ENCODE measurements around the gene CNOT4.

The CNOT4 gene, protein sequence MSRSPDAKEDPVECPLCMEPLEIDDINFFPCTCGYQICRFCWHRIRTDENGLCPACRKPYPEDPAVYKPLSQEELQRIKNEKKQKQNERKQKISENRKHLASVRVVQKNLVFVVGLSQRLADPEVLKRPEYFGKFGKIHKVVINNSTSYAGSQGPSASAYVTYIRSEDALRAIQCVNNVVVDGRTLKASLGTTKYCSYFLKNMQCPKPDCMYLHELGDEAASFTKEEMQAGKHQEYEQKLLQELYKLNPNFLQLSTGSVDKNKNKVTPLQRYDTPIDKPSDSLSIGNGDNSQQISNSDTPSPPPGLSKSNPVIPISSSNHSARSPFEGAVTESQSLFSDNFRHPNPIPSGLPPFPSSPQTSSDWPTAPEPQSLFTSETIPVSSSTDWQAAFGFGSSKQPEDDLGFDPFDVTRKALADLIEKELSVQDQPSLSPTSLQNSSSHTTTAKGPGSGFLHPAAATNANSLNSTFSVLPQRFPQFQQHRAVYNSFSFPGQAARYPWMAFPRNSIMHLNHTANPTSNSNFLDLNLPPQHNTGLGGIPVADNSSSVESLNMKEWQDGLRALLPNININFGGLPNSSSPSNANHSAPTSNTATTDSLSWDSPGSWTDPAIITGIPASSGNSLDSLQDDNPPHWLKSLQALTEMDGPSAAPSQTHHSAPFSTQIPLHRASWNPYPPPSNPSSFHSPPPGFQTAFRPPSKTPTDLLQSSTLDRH

DNA sequence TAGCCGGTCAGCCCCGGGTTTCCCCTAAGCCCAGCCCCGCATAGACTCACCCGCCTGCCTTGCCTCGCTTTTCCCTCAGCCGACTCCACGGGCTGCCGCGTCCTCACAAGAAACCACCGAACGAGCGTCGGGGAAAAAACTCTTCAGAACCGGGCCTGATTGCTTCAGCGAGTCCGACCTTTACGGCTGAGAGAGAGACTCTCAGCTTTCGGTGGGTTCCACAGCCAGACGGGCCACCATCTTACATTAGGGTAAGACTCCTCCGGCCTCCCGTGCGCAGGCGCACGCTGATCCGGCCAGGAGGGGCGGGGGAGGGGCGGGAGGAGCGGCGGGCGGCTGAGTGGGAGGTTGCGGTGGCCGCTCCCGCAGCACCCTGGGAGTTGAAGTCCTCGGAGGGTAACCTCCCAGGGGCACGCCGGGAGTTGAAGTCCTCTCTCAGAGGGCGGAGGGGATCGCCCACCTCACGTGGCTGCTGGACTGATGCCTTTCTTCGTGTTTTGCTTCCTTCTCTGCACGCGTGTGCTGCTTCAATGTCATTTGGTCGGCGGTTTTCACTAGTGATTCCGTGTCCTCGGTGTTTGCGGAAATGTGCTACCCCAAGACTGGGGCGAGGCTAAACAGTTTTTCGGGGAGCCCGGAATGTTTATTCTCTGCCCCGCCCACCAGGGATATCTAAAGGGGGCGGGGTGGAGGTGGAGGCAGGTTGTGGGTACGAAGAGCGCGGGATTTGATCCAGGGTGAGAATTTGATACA lies at the start of gene CNOT4:
Gene CNOT4, minus strand, starts transcription at position 264 of the 753 bp plus-strand sequence. CDS start 71,771 bp downstream, outside the sequence.
- DNase-seq, result peak; percentile 98

DNA sequence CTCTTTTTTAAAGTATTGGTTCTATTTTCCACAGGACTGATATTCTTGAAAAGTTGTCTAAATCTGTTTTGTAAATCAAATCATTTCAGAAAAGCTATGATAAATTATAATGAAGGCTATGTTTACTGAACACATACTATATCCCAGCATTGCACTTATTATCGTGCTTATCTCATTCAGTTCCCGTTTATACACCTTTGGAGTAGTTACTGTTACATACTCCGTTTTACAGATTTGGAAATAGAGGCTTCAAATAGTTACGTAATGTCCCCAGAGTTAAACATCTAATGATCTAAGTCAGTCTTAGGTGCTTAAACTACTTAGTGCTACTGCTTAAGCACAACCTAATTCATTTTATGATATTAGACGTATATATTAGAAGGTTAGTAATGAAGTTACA lies 49.0 kb upstream of the CNOT4 start:
- DNase-seq, result no peak

DNA sequence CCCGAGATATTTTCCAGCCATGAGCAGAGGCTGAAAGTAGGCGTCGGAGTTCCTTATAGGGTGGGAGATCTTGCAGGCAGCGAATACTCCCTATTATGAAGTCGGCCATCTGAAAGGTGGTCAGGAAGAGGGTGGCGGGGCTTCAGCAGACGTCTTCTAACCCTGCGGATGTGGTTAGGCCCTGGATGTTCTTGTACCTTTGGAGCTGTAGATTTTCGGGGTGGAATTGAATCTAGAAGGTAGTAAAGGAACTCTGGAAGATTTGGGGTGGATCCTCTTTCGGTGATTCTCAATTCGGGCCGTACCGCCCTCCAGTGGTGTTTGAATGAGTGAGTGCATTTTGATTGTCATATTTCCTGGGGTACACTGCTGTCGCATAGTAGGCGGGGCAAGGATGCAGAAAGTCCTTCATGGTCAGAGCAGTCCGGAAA lies 48.5 kb upstream of the CNOT4 start:
- peak; percentile 80 for DNase-seq

DNA sequence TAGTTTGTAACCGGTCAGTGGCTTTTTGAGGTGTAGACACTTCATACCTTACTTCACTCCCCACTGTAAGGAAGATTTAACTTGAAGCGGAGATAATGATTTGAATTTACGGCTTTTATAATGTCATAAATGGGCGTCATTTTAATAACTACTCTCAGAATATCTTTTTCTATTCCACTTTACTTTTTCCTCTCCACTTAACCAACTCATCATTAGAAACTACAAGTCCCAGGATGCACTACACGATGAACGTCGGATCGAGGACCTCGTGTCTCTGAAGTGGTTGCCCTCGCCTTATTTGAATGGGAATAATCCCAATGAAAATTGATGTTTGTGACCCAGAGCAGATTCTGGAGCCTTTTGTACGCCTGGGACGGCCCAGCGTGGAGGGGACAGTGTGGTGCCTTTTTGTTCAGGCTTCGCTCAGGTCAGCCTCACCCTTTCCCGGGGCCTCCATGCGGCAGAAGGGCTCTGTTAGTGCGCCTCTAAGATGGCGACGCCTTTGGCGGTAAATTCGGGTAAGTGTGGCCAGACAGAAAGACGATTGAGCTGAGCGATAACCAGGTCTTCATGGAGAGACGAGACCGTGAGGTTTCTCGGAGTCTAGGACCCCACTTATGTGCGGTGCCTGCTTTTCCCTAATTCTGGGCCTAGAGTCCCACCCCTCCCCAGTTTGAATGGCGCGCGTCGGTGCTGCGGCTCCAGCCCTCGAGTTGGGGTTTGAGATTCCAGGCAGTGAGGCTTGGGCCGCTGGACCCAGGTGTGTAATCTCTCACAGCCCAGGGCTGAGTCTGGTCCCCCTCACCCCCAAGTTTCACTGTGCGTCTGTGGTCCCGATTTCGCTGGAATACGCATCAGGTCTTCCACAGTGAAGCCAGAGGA lies 47.8 kb upstream of the CNOT4 start, which contains the start of gene NUP205:
Gene NUP205, plus strand, starts transcription at position 463 of the 882 bp plus-strand sequence. Its CDS starts 28 bp downstream, at position 491.
- peak; percentile 85 for DNase-seq

DNA sequence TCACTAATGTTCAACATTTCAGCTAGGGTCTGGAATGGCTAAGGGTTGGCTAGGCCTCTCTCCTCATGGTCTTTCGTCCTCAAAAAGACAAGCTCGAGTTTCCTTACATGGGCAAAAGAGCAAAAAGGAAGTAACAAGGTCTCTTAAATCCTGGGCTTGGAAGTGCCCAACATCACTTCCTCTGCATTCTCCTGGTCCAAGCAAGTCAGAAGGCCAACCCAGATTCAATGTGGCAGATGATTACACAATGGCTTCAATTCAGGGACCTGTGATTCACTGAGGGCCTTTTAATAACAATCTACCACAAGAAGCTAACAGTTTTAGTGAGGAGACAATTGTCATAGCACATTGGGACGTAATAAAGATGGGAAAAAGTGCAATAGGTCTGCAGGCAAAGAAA lies 43.4 kb upstream of the CNOT4 start:
- no peak for DNase-seq

DNA sequence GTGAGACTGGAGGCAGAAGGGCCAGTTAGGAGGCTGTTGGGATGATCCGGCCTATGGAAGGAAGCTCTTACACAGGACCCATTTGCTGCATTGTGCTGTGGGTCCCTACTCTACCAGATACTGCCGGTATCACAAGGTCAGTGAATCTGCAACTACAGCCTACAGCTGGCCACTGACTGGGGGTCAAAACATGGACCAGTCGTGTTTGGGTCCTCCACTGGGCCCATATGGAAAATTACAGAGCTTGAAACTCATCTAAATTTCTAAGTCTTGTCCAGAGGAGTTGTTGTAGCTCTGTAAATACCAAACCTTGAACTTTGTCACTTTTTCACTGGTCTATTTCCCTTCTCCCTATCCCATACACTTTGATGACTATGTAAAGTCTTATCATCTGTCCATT lies 42.2 kb upstream of the CNOT4 start:
- DNase-seq, result no peak

DNA sequence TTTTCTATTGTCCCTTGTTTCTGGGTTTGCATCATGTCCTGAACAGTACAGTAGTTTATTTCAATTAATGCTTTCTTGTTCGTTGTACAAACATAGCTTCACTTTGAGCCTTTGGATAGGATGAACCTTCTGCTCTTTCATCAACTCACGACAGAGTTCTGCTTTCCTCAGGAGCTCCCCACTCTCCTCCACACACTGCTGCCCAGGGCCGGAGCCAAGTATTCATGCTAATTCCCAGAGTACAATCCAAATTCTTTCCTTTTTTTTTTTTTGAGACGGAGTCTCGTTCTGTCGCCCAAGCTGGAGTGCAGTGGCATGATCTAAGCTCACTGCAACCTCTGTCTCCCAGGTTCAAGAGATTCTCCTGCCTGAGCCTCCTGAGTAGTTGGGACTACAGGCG lies 40.3 kb upstream of the CNOT4 start:
- no peak for DNase-seq

DNA sequence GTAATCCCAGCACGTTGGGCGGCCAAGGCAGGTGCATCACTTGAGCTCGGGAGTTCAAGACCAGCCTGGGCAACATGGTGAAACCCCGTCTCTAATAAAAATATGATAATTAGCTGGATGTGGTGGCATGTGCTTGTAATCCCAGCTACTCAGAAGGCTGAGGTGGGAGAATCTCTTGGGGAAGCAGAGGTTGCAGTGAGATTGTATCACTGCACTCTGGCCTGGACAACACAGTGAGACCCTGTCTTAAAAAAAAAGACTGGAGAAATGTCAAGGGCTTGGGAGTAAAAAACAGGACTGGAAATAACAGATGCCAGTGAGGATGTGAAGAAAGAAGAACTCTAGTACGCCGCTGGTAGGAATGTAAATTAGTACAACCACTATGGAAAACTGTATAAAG lies 31.1 kb upstream of the CNOT4 start:
- DNase-seq, result no peak

DNA sequence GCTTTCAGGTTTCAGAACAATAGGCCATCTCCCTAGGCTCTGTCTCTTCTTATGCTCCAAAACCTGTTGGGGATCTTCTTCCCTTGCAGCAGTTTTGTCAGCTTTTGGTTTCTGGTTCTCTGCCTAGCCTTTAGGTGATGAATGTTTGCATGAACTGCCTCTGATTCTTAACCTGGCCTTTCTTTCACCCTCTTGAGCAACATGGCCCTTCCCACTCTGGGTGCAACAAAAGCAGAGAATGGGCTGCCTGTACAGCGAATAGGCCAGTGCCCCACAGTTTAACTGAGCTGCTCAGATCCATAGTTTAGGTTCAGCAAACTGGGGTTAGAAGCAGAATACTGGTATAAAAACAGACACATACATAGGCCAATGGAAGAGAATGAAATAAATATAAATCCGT lies 29.7 kb upstream of the CNOT4 start:
- no peak for DNase-seq

DNA sequence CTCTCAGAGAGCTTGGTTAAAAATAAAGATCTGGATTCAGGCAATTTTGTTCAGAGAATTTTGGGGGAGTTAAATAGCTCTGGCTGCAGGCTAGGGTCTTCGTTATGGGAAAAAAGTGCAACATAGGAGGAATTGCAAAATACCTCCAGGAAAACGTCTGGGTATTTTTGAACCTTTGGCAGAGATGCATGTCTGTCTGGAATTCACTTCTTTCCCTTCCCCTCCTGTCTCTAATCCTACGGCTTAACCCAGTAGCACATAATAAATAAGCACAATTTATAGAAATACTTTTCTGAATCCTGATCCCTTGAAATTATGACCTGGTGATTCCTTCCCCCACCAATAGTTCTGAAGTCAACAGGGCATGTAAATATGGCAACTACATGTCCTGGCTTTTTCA lies 28.5 kb upstream of the CNOT4 start:
- no peak for DNase-seq

DNA sequence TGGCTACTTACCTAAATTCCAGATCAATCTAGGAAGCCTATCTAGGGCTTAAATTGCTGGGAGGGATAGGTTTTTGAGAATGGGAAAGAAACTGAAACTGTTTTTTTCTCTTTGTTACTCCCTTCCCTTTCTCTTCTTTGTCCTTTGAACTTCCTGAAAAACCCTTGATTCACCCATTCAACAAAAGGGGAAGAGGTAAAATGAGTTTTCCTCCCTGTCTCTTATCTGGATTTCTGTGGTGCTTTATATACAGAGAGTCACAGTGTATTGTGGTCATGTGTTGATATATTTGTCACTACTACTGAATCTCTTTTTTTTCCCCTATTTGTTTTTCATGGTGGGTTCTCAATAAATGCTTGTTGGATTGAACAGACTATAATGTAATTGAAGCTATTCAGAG lies 28.0 kb upstream of the CNOT4 start:
- no peak for DNase-seq

DNA sequence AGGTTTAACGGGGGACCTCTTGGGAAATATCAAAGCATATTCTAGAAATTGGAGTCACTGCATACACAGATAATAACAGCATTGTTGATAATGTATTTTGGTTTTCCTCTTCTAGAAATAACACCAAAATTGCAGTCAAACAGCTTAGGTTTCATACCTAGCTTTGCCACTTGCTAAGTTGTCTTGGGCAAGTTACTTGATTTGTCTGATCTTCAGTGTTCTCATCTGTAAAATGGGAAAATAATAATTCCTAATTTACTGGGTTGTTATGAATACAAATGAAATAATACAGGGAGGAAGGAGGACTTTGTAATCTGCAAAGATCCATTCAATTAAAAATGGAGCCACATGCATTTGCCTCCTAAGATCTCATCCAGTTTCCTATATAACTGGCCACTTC lies 27.6 kb upstream of the CNOT4 start:
- DNase-seq, result no peak

DNA sequence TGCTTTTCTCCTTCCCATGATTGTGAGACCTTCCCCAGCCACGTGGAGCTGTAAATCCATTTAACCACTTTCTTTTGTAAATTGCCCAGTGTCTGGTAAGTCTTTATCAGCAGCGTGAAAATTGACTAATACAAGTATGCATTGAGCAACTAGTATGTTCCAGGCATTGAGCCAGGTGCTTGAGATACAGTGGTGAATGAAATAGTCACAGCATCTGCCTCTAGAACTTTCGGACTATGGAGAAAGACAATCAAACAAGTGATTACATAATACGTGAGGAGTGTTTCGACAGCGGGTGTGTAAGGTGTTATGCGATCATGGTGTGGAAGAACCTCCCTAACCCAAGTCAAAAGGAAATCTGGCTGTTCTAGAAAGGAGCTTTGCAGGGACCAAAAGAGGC lies 26.2 kb upstream of the CNOT4 start:
- no peak for DNase-seq

DNA sequence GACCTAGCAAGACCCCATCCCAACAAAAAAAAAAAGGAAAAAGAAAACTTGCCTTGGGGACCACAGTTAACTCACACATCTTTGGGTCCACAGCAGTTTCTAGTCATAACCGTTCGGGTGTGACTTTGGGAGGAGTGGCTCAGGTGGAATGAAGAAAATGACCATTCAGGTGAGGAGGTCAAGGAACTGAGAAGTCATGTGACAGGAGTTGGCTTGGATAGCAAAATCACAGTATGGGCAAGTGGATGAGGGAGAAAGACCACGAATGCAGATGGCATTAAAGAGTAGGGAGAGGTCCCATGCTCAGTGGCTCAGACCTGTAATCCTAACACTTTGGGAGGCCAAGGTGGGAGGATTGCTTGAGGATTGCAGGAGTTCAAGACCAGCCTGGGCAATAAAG lies 17.1 kb upstream of the CNOT4 start:
- DNase-seq, result no peak

DNA sequence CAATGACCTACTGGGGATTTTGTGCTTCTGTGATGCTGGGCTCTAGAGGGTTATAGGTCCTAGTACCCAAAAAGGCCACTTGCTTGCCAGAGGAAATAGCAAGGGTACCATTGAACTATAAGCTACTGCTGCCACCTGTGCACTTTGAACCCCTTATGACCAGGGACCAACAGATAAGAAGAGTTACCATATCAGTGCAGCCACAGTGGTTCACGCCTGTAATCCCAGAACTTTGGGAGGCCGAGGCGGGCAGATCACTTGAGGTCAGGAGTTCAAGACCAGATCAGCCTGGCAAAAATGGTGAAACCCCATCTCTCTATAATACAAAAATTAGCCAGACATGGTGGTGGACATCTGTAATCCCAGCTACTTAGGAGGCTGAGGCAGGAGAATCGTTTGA lies 15.5 kb upstream of the CNOT4 start:
- DNase-seq, result no peak

DNA sequence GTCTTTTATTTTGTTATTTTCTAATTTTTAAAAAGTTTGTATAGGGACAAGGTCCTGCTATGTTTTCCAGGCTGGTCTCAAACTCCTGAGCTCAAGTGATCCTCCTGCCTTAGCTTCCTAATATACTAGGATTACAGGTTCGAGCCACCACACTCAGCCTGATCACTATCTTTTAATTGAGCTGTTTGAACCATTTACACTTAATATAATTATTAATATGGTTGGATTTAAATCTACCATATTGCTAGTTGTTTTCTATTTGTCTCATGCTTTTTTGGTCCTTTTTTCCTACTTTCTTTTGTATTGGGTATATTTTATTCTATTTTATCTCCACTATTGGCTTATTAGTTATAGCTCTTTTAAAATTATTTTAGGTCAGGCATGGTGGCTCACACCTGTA lies 13.2 kb upstream of the CNOT4 start:
- no peak for DNase-seq

DNA sequence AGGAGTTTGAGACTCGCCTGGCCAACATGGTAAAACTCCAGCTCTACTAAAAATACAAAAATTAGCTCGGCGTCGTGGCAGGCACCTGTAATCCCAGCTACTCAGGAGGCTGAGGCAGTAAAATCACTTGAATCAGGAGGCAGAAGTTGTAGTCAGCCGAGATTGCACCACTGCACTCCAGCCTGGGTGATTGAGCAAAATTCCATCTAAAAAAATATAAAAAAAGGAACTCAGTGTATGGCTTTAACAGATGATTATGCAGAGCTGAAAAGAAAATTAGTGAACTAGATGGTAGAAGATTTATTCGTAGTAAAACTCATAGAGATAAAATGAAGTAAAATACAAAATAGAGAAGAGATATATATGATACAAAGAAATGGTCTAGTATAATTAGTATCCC lies 12.6 kb upstream of the CNOT4 start:
- no peak for DNase-seq

DNA sequence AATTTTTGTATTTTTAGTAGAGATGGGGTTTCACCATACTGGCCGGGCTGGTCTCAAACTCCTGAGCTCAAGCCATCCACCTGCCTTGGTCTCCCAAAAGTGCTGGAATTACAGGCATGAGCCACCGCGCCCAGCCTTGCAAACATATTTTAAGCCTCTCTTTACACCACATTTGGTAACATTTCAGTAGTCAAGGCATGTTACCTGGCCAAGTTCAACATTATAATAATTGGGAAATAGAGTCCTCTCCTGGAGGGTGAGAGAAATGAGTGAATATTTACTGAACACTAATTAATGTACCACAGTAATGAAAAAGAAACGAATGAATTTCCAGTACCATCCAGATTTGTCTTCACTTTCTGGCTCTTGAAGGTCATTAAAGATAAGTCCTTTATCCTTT lies 10.0 kb upstream of the CNOT4 start:
- DNase-seq, result no peak

DNA sequence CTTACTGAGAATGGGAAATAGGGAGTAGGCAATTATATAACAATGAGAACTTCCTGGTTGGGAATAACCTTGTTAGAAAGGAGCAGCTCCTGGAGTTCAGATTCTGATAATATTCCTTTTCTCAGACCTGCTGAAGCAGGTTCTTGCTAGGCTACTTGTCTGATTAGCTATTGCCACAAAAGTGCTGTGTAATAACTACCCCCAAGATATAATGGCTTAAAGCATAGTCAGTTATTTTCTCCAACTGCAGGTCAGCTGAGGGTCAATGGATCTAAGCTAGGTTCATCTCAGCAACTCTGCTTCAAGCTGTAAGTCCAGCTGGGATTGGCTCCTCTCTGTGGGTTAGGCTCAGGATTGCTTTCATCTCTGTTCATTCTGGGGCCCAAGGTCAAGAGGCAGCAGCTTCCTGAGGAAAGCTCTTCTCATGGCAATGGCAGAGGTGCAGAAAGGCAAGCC lies 9.4 kb upstream of the CNOT4 start:
- no peak for DNase-seq

DNA sequence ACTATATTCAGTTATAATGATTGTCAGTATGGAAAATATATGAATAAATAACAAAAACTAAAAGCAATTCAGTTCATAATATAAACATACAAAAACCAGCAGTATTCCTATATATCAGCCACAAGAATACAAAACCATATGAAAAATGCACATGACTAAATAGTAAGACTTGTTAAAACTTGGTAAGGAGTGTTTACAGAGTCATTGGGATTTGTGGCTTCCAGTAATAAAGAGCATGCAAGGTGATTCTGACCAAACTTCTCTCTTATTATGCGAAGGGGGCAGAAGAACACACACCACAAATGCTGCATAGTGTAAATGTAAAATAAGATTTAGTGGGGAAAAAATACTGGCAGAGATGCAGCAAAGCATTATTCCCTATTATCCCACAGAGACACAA lies 8.8 kb upstream of the CNOT4 start:
- DNase-seq, result no peak

DNA sequence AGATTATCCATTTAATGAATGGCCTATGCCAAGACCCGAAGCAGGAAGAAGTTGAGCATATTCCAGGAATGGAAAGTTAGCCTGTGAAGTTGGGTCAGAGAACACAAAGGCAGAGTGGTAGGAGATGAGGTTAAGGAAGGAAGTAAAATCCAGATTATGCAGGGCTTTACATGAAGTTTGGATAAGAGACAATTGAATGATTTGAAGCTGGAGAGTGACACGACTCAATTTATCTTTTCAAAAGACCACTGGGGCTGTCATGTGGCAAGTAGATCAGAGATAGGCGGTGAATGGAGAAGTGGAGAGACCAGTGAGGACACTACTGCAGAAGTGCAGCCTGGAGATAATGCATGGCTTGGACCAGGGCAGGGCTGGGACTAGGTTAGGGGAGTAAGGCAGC lies 7.2 kb upstream of the CNOT4 start:
- no peak for DNase-seq

DNA sequence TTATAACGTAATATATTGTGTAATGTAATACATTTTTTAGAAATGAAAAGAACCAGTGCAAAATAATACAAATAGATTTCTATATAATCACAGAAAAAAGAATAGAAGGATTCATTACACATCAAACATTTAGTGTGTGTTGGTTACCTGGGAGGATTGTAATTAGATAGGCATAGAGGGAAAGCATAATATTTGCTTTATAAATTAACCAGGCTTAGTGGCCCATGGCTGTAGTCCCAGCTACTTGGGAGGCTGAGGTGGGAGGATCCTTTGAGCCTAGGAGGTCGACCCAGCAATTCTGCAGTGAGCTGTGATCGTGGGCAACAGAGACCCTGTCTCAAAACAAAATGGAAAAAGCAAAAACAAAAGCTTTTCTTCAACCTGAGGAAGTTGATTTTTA lies 5.0 kb upstream of the CNOT4 start:
- no peak for DNase-seq
